GM18907 (cell line): ENCODE results near the gene CEP72.

Source experiments
- ATAC-seq: cut with Tn5 transposase; IDR thresholded peaks from one replicate; pipeline ENCODE4 v1.9.1; 2021; ENCODE audit warnings: mild to moderate bottlenecking, moderate library complexity; ENCODE audit not compliant: unreplicated experiment

CEP72 gene

DNA sequence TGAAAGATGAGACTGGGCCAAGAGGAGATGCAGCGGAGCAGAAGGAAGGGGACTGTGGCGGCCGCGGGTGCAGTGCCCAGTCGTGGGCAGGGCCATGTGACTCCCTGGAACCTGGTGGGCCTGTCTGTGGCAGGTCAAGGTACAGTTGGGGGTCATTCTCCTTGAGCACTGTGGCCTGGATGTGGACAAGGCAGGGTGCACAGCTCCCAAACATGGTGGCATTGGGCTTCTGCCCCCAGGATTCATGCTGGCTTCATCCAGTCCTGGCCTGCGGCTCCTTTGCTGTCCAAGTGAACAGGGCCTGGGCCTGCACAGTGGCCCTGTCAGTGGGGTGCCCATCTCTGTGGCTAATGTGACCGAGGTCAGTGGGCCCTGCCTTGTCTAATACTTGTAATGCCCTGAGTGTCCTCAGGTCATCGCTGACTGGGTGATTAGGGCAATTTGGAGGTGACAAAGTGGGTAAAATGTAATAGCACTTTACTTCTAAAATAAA, 39.9 kb downstream of the CEP72 start:
- no peak for ATAC-seq

DNA sequence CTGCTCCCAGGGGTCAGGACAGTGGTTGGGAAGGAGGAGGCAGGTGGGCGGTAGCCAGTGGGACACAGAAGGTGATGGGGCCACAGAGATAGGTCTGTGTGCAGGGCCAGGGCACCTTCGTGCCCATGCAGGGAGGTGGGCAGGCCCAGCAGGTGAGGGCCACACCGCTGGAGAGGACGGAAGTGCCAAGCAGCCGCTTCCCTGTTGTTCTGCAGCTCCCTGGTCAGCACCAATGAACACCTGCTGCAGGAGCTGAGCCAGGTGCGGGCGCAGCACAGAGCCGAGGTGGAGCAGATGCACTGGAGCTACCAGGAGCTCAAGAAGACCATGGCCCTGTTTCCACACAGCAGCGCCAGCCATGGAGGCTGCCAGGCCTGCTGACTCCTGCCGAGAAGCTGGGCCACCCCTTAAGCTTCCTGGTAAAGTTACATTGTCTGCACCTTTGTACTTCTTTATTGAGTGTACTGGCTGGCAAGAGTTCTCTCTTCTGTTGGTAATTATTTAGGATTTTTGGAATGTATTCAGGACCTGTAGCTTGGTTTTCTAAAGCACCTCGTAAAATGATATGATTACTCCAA, 40.7 kb downstream of the CEP72 start:
- no peak for ATAC-seq

DNA sequence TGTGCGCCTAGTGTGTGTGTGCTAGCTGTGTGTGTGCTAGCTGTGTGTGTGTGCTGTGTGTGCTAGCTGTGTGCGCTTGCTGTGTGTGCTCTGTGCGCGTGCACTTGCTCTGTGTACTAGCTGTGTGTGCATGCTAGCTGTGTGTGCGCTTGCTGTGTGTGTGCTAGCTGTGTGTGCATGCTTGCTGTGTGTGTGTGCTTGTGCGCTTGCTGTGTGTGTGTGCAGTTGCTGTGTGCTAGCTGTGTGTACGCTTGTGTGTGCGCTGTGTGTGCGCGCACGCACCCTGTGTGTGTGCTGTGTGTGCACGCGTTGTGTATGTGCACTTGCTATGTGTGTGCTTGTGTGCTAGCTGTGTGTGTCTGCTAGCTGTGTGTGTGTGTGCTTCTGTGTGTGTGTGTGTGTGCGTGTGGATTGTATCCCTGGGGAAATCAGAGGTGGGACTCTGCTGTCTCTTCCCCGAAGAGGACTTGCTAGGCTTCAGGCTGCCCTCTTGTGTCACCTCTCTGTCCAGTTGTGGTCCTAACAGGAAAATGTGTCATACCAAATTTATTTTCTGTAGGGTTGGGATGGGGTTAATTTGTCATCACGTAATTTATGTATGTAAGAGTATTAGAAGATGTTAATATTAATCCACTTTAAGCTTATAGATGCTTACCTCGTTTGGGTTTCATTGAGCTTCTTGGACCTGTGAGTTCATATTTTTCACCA, 42.1 kb downstream of the CEP72 start:
- ATAC-seq = no peak

DNA sequence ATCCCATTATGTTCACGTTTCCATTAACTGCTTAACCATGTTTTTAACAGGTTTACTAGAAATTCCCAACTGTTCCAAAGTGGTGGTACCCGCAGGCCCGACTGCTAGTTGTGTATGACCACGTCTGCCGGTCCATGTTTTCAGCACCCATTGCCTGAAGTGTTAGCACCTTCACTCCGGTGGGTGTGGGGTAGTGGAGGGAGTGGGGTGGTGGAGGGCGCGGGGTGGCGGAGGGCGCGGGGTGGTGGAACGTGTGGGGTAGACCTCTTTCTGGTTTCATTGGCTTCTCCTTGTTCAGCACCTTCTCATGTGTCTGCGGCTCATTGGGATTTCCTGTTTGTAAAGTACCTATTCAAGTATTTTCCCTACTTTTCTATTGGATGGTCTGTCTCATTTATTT, 43.3 kb downstream of the CEP72 start:
- no peak for ATAC-seq

DNA sequence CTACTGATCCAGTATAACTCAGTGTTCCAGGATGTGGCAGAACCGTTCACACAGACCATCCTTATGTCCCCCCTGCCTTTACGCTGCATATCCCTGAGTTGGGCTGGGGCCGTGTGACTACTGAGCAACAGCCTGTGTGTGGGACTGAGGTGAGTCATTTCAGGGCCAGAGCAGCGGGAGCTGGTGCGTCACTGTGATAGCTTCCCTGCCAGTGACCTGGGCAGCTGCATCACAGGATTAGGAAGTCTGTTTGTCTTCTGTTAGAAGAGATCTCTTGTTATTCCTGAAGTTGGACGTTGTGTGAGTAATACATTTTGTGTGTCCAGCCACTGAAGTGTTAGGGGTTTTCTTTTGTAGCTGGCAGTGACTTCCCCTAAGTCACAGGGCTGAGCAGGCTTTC, 45.4 kb downstream of the CEP72 start:
- ATAC-seq = no peak

DNA sequence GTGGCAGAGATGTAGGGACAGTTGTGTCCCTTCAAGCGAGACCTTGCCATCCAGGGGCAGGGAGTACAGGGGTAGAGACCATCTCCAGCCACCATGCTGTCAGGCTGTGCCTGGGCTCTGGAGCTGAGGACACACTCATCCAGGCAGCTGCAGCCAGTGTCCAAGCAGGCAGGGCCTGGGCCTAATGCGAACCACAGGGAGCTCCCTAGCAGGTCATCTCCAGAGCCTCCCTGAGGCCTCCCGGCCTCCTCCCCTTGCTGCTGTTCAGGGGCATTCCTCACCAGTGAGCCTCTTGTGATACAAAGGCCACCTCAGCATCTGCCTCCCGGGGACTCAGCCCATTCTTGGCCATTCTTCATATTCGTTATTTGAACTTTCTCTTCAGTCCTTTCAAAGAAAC, 46.0 kb downstream of the CEP72 start:
- ATAC-seq = no peak

DNA sequence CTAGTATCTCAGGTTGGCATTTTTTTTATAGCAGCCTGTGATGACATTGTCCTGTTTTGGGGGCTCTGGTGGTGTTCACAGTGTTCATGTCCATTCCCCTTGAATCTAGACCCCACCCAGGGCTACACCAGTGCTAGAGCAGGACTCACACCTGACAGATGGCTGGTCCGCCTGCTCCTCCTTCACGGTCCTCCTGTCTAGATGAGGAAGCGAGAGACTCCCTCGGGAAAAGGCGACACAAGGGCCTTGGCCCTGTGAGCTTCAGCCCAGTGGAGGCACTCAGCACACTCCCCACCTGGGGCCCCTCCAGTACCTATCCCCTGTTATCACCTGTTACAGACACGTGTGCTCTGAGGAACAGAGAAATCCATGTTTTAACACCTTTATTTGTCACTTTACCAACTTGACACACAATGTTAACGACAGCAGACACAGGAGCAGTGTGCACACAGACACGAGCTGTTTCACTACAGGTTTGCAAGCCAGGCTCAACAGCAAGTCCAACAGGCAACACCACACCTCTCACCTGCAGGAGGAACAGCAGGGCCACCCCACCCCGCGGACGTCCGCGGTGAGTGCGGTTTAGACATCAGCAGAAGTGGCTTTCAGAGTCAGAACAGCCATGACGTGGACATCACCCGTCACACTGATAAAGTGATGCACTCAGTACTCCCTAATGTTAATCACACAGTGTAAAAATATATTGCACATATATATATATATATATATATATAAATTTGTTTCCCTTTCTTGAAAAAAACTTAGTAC, 47.5 kb downstream of the CEP72 start:
- no peak for ATAC-seq

DNA sequence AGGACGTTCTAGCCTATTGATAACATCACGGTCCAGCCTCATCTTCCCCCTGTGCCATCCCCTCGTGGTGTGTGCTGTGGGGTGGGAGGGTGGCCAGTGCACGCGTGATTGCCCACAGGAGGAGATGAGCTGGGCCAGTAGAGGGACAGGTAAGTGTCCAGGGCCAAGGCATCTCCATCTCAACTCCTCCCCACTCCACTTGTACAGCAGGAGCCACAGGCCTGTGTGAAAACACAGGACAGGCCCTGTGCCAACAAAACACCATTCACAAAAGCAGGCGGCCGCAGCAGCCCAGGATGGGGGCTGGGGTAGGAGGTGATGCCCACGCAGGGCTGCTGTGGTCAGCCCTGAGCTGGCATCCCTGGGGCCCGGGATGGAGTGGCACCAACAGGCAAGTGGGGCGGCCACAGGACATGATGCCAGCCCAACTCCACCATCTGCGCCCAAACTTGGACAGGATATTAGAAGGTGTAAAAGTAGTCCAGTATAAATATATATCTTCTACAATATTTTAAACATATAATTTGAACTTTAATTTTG, 48.4 kb downstream of the CEP72 start:
- ATAC-seq = no peak

DNA sequence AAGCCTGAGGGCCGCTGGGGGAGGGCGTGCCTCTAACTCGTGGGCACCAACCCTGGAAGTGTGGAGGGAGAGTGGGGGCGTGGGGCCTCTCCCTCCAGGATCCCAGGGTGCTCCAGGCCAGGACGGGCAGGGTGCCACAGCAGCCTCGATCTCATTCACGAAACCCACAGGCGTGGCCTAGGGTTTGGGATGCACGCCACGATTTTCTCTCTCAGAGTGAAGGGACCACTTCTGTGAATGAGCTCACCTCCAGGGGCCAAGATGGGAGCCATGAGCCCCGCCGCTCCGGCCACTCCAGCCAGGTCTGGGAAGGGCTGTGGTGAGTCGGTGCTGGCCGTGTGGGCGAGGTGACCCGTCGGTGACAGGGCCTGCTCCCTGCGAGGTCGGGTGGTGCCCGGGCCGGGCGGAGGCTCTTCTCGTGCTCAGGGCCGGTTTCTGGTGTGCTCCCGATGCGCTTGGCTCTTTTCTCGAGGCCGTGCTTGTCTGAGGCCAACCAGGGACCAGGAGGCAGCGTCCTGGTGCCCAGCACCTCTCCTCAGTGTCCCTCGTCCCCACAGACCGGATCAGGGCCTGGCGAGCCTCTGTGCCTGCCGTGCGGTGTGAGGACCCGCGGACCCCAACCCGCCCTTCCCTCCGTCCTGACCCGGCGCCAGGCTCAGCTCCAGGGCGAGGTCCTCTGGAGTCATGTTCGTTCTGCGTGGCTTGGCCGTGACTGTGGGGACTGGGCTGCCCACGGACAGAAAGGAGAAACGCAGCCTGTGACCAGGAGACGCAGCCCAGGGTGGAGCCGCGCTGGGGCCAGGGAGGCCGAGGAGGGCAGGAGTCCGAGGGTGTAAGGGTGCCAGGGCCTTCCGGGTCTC, 50.0 kb downstream of the CEP72 start:
- ATAC-seq = no peak

DNA sequence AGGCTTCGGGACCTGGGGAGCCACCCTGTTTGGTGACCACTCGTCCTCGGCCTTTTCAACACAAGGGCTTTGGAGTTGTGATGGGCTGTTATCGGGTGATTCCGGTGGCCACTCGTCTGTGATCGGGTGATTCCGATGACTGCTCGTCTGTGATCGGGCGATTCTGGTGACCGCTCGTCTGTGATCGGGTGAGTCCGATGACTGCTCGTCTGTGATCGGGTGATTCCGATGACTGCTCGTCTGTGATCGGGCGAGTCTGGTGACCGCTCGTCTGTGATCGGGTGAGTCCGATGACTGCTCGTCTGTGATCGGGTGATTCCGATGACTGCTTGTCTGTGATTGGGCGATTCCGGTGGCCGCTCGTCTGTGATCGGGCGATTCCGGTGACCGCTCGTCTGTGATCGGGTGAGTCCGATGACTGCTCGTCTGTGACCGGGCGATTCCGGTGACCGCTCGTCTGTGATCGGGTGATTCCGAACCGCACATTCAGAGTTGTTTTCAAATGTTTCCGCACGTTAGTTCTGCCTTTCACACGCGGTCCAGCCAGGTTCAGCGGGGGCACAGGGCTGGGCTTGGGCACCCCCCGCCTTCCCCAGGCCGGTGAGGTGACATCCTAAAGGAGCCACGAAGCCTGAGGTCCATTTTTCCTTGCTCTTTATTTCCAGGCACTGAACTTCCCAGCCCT, 50.8 kb downstream of the CEP72 start:
- ATAC-seq = no peak

DNA sequence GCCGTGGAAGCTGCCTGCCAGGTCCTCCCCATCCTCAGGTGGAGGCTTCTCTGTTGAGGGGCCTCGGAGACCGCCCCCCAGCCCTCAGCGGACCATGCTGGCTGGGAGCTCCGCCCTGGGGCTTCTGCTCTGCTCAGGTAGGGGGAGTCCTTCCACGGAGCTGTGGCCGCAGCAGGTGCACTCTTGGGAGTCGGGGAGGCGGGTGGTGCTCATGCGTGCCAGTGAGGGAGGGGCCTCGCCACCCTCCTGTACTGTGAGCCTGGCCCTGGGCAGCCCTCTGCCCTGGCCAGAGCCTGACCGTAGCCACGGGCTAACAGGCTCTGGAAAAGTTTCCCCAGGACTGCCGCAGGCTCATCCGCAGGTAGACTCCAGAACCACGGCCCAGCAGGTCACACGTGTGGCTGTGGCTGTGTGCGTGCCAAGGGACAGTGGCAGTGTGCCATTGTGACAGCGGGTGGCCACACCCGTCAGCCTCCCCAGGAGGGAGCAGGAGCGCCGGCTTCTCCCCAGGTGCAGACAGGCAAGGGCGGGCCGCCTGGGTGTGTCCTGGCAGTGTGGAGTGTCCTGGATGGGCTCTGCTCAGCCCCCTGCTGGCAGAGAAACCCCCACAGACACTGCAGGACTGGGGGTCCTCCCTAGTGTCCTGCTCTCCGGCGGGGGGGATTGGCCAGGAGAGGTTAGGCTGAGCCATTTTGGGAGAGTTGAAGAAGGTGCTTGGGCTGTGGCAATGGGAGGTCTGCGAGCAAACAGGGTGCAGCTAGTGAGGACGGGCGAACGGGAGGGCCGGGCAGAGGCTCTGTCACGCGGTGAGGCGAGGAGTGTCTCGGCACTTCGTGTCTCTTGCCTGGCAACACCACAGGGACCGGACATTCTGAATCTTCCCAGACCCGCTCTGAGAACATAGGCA, 51.5 kb downstream of the CEP72 start:
- no peak for ATAC-seq

DNA sequence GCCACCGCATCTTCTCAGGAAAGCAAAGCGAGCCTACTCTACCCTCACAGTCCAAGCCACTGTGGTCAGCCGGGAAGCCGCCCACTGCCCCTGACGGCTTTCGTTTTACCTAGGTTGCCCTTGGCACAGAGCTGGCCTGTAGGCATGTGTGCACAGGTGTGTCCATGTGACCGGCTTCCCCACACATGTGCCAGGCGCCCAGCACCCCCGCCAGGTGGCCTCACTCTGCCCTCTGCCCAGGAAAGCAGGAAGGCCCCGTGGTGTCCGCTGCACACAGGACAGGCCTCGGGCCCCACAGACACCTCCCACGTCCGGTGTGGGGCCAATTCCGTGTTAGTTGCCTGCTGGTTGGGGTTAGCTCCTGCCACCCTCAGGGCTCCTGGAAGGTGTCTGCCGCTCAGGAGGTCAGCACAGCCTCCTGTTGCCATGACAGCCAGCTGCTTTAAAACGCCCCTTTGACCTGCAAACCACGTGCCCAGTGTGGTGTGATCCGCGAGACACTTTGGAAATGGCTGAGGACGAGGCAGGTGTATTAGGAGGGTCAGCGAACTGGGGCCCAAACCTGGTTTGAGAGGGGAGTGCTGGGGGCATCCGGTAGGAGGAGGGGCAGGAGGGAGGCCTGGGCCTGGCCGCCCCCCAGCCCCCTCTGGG, 52.3 kb downstream of the CEP72 start:
- no peak for ATAC-seq

DNA sequence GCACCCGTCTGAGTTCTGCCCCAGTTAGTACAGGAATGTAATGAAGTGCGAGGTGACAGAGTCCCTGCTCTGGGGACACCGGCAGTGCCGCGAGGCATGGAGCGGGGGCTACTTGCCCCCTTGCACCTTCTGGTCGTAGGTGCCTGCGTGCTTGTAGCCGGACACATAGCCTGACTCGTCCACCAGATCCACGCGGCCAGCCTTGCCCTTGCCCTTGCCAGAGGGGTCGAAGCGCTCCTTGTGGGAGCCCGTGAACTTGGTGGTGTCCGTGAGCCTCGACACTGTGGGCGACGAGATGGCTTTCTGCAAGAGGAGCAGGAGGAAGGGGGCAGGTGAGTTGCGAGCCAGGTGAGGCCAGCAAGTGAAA, 52.8 kb downstream of the CEP72 start:
- no peak for ATAC-seq

DNA sequence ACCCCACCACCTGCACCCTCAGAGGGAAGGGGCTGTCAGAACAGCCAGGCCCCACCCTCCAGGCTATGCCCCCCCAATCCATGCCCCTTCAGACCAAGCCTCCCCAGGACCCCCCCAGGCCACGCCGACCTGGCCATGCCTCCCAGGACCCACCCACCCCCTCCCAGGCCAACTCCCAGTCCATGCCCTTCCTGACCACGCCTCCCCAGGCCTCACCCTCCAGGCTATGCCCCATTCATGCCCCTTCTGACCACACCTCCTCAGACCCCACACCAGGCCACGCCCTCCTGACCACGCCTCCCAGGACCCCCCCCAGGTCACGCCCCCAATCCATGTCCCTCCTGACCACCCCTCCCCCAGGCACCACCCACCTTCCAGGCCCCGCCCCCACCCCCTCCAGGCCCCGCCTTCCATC, 53.4 kb downstream of the CEP72 start:
- ATAC-seq = no peak

DNA sequence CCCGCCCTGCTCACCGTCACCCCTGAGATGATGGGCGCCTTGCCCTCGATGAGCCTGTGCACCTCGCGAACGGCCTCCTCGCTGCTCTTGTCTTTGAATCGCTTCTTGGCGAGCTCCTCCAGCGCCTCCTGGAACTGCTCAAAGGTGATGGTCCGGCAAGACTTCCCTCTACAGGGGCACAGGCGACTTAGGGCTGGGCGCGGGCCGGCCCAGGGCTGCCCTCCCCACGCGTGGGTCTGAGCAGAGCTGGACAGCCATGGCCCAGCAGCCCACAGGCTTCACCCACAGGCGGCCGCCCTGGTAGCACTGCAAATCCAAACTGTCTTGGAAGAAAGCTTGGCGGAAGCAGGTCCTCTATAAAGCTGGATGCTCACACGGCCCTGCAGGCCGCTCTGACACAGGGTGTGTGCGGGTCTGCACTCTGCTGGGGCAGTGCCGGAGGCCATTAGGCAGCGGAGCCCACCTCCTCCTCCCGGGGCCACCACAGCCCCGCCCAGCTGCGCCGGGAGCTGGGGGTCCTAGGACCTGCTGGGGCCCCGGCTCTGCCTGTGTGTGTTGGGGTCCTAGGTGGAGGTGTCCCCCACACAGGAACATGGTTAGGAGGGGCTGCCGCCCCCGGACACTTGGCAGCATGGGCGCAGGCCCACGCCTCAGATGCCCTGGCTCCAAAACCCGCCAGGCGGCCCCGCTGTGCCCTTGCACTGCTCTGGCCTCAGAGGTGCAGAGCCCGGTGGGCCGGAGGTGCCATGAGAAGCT, 54.0 kb downstream of the CEP72 start:
- ATAC-seq = no peak

DNA sequence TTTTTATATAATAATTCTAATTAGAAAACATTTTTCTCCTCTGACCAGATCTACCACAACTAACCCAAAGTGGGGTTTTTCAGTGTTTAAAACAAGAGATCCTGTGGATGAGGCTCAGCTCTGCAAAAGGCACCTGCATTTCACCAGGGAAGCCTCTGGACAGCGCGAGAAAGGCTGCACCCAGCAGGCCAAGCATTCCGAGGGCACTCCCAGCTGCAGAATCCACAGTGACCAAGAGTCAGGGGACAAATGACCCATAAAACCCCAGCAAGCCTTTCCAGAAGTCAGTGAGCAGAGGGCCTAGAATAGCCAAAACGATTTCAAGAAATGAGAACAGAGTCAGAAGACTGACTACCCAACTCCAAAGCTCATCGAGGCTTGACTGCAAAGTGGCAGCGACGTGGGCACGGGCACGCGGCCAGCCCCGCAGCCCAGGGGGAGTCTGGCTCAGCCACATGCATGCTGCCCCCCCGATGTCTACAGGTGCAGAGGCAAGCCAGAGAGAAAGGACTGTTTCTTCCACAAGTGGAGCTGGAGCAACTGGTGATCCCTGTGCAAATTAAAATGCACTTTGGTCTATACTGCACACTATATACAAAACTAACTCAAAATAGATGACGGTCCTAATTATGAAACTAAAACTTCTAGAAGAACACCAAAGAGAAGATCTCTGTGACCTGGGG, 54.8 kb downstream of the CEP72 start:
- no peak for ATAC-seq

DNA sequence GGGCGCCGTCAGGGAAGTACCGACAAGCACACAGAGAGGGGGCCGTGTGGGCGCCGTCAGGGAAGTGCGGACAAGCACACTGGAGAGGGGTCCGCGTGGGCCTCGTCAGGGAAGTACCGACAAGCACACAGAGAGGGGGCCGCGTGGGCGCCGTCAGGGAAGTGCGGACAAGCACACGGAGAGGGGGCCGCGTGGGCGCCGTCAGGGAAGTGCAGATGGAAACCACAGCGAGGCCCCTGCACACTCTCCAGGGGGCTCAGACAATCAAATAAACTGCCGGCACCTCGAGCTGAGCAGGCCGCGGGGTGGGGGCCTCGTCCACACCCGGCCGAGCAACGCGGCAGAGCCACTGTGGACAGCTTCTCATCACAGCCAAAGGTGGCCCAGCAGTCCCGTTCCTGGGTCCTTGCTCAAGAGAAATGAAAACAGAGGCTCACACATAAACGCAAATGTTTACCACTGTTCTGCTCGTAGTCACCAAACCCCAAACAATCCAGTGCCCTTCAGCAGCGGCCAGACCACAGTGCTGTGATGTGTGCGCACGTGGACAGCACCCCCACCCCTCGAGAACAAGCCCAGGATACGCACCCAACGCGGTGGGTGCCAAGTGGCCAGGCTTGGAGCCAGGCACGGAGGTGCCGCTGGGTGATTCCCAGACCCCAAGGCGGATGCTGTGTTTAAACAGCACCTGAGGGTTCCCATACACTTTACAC, 56.3 kb downstream of the CEP72 start:
- ATAC-seq = no peak
